ENCODE data around the gene FGF9. TPM values are rescaled to one million over a fixed set of nuclear protein-coding genes. Genes with fewer than 3 reads are reported as not detected.

Gene FGF9
- total and polyA plus RNA-seq, 2 of the 8 experiments (the other 6 are each of a cell fraction or from before 2014, with no cell fraction given) = 0.02 TPM; not detected in 1

DNA sequence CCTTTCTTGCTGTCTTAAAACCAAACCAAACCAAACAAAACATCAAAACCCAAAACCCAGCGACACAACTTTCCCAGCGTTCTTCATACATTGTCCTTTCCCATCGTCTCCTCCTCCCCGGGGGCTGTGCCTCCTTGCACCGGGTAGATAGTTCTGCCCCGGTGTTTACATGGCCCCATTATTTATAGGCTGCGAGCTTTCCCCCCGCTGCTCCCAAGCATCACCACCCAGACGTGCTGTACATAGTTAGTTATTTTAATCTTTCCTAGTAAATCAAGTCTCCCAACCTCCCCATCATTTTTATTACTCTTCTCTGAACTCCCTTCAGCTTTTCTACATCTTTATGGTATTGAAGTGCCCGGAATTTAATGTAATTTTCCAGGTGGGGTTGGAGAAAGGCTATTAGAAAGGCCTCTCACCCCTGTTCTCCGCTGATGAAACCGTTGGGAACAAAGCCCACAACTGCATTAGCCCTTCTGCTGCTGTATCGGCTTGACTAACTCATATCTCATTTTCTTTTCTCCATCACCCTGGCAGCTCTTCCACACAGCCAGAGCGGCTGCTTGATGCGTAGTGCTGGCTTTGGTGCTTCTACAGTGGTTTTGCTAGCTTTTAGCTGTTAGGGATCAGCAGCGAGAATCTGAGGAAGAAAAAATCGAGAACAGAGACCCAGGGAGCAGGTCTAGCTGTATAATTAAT is 53.1 kb downstream of the FGF9 start:
- CTCF ChIA-PET (ENCODE audit: partially characterized antibody) = interaction anchor here (0.6 to 1.3 kb wide), 2 partner anchors 13 to 18 kb away, joined by 3 to 4 read pairs; no protein-coding TSS in a partner anchor
- H2BK5ac ChIP-seq (ENCODE audit: low read depth, low read length) = no peak overlapping the region

More for the DNA sequence above, 53.1 kb downstream of the FGF9 start:
- H3K18ac ChIP-seq (ENCODE audit: extremely low read depth, low read length) = no peak overlapping the region
- H3K36me3 ChIP-seq (ENCODE audit: control insufficient read depth in 2 of 4, insufficient read depth in 4 of 4, low read length in 3 of 4) = no peaks in the 10 kb centered on the region
- no peaks in the 10 kb centered on the region for H3K79me1 ChIP-seq (ENCODE audit: low read depth, low read length)
- H3K79me2 ChIP-seq (ENCODE audit: control insufficient read depth in 1 of 2, insufficient read depth in 2 of 2, low read length in 2 of 2) = no peaks in the 10 kb centered on the region
- H2BK12ac ChIP-seq (ENCODE audit: low read depth, low read length) = no peak overlapping the region
- no peak overlapping the region for H3K4me2 ChIP-seq (ENCODE audit: insufficient read depth in 1 of 2, low read depth in 2 of 2, low read length in 2 of 2)
- H3K23ac ChIP-seq (ENCODE audit: insufficient read length) = no peak overlapping the region
- H3K14ac ChIP-seq (ENCODE audit: insufficient read length) = no peak overlapping the region
- no peak overlapping the region for H3K4ac ChIP-seq (replicated peaks; ENCODE audit: insufficient read length, low read depth, low read length)
- no peak for DNase-seq (ENCODE audit: low read depth in 1 of 2, low spot score in 2 of 2)
- peaks cover 0 to 4% (median 1%) of the 10 kb centered on the region in 4 experiments; a peak in 2 of 7 replicates for H3K4me1 ChIP-seq (replicated peaks in 1 of 4; ENCODE audit: control insufficient read depth in 3 of 4, insufficient read depth in 4 of 4, low read length in 3 of 4)
- no peak overlapping the region for H4K5ac ChIP-seq (ENCODE audit: insufficient read length, low read depth, low read length)
- no peak for TF ChIP-seq ASH2L (IDR thresholded peaks at IDR 0.05; ENCODE audit: low read length)
- TF ChIP-seq, protein P1, sequence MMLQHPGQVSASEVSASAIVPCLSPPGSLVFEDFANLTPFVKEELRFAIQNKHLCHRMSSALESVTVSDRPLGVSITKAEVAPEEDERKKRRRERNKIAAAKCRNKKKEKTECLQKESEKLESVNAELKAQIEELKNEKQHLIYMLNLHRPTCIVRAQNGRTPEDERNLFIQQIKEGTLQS (IDR thresholded peaks at IDR 0.05; ENCODE audit: insufficient read depth, low read depth, low read length) = no peak
- TF ChIP-seq BCL11A (IDR thresholded peaks at IDR 0.05; ENCODE audit: low read depth in 2 of 2, low read length in 2 of 2) = no peak
- no peaks in the 10 kb centered on the region for H3K9me3 ChIP-seq (ENCODE audit: insufficient read depth in 2 of 2, low read depth in 1 of 2, low read length in 1 of 2)
- no peak overlapping the region for H2BK120ac ChIP-seq (replicated peaks; ENCODE audit: low read depth, low read length)
- H3K23me2 ChIP-seq (ENCODE audit: low read depth, low read length) = peaks cover 4% of the 10 kb centered on the region; the same call in 1 of the 2 replicates
- H2BK15ac ChIP-seq (ENCODE audit: low read length) = peak overlapping the region; percentile 65; the same call in 1 of the 2 replicates
- no peak overlapping the region for H3K9ac ChIP-seq (replicated peaks in 1 of 4; ENCODE audit: extremely low read depth in 1 of 4, low read depth in 3 of 4, low read length in 3 of 4)
- no peak overlapping the region for H2AK5ac ChIP-seq (ENCODE audit: low read depth, low read length)
- WGBS, 2 experiments (ENCODE audit: extremely low coverage in 1 of 2, insufficient coverage in 1 of 2, insufficient read length in 1 of 2, insufficient replicate concordance in 2 of 2, low coverage in 1 of 2, low lambda C conversion rate in 2 of 2, missing lambda C conversion rate in 1 of 2) = 90 to 100% methylated on average over 2 to 17 of the region's 17 CpGs
- no peak overlapping the region for H2BK20ac ChIP-seq (ENCODE audit: low read length)
- no peak overlapping the region for H4K91ac ChIP-seq (replicated peaks; ENCODE audit: insufficient read length, low read length)
- no peak overlapping the region for H3K4me3 ChIP-seq (ENCODE audit: extremely low read depth in 1 of 4, insufficient read depth in 2 of 4, low read depth in 3 of 4, low read length in 4 of 4)
- no peaks in the 10 kb centered on the region for H4K20me1 ChIP-seq (replicated peaks in 1 of 2; ENCODE audit: control insufficient read depth in 1 of 2, insufficient read depth in 2 of 2, low read length in 2 of 2)
- no peak for FAIRE-seq
- no peaks in the 10 kb centered on the region for H3K27me3 ChIP-seq (replicated peaks in 1 of 4; ENCODE audit: control insufficient read depth in 3 of 4, extremely low read depth in 1 of 4, insufficient read depth in 3 of 4, low read length in 3 of 4)
- no peak overlapping the region for H2AFZ ChIP-seq (ENCODE audit: low read length)
- H4K8ac ChIP-seq (ENCODE audit: extremely low read depth, insufficient read depth, low read length) = no peak overlapping the region
- no peak overlapping the region for H3K56ac ChIP-seq (replicated peaks; ENCODE audit: insufficient read length, low read depth, low read length)
- no peak overlapping the region for H3K27ac ChIP-seq (ENCODE audit: low read depth, low read length)
- POLR2A ChIA-PET (ENCODE audit: partially characterized antibody) = no interaction called here

All from H1 (cell line).